GM19351 (cell line): ENCODE measurements around the gene MFRP.

Source experiments
- ATAC-seq: cut with Tn5 transposase; IDR thresholded peaks from one replicate; pipeline ENCODE4 v1.9.1; 2021; ENCODE audit warnings: mild to moderate bottlenecking, moderate library complexity; ENCODE audit not compliant: unreplicated experiment

Gene MFRP

GRCh38 chr11:119338965-119339588 lies 7.4 kb downstream of the MFRP start:
- no peak for ATAC-seq

- peak; percentile 31 for ATAC-seq
Observed at GRCh38 chr11:119338318-119338890, 8.1 kb downstream of the MFRP start.

DNA sequence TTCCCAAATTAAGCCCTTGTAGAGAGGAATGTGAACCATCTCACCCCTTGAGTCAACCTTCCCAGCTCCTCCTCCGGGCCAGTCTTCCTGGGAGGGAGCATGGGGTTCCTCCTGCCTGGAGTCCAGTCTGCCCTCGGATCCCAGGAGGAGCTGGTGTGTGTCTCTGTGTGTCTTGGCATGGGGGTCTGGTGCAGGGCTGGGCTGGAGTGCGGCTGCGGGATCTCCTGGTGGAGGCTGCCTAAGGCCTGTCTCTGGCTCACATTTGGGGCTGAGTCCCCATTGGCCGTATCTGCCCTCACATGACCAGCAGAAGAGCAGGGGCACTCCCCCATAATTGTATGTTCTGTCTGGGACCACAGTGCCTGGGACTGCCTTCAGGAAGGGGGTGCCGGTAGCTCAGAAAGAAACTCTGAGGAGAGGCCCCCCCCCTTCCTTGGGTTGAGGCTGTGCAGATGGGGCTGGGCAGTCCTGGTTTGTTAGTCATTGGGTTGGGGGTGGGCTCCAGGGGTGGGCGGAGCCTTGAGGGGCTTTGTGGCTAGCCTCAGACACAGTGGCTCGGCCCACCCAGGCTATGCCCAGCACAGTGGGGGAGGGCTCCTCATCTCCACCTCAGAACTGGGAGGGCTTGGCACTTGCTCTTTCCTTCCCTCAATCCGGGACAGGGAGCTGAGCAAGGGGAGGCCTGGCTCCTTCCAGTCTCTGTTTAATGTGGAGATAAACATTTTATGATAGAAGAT lies 8.8 kb downstream of the MFRP start:
- ATAC-seq: no peak

GRCh38 chr11:119336744-119337469 lies 9.6 kb downstream of the MFRP start:
- ATAC-seq: no peak

DNA sequence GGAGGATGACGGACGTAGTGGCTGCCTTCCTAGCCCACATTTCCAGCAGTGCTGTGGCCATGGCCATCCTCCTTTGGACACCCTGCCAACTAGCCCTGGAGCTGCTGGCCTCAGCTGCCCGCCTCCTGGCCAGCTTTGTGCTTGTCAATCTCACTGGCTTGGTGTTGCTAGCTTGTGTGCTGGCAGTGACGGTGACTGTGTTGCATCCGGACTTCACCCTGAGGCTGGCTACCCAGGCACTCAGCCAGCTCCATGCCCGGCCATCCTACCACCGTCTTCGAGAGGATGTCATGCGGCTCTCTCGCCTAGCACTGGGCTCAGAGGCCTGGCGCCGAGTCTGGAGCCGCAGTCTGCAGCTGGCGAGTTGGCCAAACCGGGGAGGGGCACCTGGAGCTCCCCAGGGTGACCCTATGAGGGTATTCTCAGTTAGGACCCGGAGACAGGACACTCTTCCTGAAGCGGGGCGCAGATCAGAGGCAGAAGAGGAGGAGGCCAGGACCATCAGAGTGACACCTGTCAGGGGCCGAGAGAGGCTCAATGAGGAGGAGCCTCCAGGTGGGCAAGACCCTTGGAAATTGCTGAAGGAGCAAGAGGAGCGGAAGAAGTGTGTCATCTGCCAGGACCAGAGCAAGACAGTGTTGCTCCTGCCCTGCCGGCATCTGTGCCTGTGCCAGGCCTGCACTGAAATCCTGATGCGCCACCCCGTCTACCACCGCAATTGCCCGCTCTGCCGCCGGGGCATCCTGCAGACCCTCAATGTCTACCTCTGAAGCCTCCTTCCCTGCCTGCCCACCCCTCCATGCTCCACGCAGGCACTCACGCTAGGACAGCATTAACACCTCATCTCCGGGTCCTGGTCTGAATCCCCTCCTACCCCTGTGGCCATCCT lies 10.6 kb downstream of the MFRP start:
- no peak for ATAC-seq

DNA sequence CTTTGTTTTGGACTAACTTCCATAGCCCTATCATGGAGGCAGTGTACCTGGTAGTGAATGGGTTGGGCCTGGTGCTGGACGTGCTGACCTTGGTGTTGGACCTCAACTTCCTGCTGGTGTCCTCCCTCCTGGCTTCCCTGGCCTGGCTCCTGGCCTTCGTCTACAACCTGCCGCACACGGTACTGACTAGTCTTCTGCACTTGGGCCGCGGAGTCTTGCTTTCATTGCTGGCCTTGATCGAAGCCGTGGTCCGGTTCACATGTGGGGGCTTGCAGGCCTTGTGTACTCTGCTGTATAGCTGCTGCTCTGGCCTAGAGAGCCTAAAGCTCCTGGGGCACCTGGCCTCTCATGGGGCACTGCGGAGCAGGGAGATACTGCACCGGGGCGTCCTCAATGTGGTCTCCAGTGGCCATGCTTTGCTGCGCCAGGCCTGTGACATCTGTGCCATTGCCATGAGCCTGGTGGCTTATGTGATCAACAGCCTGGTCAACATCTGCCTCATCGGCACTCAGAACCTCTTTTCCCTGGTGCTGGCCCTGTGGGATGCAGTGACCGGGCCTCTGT lies 11.3 kb downstream of the MFRP start:
- ATAC-seq: no peak

DNA sequence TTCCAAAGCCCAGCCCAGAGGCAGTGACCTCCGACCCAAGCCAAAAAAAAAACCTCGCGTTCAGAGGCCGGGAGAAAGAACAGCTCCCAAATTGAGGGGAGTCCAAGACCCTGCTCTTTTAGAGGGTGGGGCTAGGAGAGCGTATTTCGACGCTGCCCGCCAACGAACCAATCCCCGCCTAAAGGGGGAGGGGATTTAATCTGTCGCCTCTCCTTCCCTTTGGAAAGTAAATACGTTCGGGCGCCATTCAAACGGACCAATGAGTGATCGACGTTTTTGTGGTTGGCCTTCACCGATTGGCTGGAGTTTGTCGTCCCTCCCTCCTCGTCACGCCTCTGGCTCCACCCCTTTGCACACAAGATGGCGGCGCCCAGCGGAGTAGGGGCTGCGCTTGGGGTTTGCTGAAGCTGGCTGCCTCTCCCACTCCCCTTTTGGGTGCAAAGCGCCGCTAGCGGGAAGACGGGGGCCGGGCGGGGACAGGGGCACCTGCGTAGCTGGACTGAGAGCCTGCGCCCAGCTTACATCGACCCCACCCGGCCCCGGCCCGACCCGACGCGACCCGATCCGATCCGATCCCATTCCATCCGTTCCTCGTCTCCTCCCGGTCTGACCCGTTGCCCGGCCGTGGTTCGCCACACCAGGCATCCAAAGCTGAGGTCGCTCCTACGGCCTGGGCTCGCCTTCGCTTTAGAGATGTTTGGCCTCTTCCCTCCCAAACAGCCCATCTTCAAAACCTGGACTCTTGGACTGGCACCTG lies 12.2 kb downstream of the MFRP start, which contains the start of gene RNF26:
Gene RNF26, plus strand, starts transcription at position 354 of the 757 bp plus-strand sequence. CDS start 596 bp downstream, outside the sequence.
- ATAC-seq: peak; percentile 96

- ATAC-seq: no peak
Observed at GRCh38 chr11:119332111-119332765, 14.3 kb downstream of the MFRP start.

- ATAC-seq: no peak
Observed at GRCh38 chr11:119330237-119330636, 16.3 kb downstream of the MFRP start.

DNA sequence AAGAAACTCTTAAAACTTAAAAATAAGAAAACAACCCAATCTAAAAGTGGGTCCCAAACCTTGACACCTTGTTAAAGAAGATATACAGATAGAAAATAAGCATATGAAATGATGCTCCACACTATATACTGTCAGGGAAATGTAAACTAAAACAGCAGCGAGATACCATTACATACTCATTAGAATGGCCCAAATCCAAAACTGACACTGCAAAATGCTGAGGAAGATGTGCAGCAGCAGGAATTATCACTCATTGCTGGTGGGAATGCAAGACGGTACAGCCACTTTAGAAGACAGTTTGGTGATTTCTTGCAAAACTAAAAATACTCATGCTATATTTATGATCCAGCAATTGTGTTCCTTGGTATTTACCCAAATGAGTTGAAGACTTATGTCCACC lies 17.2 kb downstream of the MFRP start:
- no peak for ATAC-seq

DNA sequence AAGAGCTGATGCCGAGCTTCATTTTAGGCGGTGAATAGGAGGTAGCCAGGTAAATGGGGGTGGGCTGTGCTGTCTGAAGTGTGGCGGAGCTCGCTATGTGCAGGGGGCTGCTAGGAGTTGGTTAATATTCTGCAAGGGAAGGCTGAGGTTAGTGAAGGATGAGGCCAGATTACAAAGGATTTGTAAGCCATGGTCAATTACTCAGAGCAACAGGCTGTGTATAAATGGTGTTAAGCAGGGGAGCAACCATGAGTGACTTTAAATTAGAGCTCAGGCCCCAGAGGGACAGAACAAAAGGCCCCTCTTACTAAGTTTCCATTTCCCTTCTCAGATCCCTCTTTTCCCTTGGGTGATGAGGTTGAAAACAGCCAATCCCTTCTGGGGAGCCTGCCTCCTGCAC lies 22.3 kb downstream of the MFRP start:
- no peak for ATAC-seq

DNA sequence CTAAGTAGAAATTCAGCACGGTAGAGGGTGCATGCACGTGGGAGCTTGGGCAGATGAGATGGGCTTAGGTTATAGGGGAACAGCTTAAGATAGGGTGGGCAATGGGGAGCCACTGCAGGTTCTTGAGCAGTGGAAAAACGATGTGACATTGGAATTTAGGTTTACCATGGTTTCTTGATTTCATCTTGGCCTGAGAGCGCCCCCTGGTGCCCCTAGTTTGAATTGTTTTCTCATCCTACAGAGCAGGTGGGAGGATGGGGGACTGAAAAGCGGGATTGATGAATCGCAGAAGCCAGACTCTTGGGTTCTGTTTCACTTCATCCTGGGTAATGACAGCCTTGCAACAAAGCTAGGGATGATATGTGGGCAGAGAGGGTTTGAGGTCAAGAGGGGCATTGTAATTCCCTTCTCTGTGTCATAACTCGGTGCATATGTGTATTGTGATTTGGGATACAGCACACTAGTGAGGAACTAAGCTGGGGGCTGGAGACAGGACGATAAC lies 22.9 kb downstream of the MFRP start:
- ATAC-seq: no peak

- ATAC-seq: no peak
Observed at GRCh38 chr11:119322921-119323531, 23.5 kb downstream of the MFRP start.

DNA sequence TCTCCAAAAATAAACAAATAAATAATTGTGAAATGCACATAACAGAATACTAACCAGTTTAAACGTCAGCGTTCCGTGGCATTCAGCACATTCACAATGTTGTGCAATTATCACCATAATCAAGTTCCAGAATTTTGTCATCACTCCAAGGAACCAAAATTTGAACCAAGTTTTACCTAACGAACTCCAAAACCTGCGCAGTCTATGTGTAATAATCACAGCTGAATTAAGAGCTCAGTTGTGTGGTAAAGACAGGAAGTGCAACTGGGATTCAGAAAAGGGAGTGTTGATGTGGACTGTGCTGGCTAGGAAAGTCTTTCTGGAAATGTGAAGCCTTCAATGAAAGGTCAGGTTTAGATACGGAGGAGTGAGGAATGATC lies 24.2 kb downstream of the MFRP start:
- no peak for ATAC-seq

DNA sequence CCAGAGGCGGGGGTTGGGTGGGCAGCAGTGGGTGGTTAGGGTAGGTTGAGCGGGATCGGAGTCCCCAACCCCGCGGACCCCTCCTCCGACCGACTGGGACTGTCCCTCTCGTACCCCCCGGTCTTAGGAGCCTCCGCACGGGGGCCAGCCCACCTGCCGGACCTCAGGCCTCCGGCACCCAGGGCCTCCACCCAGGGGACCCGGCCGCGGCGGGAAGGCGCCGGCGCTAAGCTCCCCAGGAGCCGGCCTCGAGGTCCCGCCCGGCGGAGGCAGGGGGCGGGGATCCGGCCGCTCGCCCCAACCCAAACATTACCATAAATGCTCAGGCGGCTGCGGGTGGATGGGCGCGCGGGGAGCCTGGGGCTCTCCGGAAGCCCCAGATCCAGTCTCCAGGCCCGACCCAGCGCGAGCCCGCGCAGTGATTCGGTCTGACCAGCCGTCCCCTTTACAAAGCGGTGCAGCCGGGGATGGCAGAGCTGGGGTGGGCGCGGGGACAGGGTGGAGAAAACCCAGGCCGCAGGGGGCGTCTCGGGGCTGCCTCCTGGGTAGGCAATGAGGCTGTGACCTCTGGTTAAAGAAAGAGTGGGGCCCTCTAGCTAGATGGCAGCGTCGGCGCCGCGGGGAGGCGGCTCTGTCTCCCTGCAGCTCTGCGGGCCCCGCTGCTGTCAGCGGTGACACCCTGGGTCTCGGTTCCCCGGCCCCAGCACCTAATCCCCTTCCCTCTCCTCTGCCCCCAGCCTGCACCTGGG lies 25.6 kb downstream of the MFRP start:
- ATAC-seq: peak; percentile 52

DNA sequence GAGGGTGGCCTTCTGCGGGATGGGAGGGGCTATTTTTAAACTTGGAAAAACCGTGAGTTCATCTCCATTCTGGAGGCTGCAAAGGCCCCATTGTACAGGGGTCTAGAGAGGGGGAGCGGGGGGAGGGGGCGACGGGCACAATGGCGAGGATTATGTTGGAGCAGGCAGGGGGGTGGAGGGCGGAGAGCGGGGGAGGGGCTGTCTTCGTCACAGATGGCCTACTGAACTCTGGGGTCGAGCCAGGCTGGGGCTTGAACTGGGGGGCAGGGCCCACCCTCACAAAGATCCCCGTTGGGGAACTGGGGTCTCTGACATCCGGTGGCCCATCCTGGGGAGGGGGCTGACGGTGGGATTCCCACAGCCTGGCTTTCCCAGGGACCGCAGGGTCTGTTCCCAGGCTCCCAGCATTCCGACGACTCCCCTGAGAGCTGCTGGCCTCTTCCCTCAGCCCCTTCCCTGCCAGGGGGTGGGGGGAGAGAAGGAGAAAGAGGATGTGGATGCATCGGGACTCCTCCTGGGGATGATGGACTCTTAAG lies 26.2 kb downstream of the MFRP start:
- no peak for ATAC-seq

DNA sequence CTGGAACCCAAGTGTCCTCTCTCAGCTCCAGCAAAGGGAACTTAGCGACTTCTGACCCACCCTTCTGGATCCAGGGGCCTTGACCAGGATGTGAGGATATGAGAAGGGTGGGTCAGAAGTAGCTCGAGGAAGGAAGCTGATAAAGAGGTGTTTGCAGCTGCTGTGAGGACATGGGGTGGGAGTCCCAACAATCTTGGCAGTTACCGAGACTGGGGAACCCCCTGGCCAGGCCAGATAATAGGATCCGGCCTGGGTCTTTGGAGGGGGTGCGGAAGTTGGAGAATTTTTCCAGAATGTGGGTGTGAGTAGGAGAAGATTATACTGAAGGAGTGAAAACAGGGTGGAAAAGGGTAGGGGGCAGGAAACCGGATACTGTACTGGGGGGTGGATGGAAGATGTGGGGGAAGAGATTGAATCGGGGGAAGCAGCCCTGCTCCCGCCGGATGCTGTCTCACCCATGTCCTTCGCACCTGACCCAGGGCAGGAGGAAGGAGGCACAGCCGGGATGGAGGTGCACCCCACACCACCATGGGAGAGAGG lies 26.7 kb downstream of the MFRP start:
- no peak for ATAC-seq
